GM19193 (cell line): ENCODE measurements around the gene GLI2.

Experiments
- POLR2A ChIP-seq: IDR thresholded peaks from 4 replicates; pipeline ENCODE4 v1.6.1; 2011; ENCODE audit not compliant: insufficient read depth, insufficient read length; ENCODE audit errors: extremely low read depth

The GLI2 gene

DNA sequence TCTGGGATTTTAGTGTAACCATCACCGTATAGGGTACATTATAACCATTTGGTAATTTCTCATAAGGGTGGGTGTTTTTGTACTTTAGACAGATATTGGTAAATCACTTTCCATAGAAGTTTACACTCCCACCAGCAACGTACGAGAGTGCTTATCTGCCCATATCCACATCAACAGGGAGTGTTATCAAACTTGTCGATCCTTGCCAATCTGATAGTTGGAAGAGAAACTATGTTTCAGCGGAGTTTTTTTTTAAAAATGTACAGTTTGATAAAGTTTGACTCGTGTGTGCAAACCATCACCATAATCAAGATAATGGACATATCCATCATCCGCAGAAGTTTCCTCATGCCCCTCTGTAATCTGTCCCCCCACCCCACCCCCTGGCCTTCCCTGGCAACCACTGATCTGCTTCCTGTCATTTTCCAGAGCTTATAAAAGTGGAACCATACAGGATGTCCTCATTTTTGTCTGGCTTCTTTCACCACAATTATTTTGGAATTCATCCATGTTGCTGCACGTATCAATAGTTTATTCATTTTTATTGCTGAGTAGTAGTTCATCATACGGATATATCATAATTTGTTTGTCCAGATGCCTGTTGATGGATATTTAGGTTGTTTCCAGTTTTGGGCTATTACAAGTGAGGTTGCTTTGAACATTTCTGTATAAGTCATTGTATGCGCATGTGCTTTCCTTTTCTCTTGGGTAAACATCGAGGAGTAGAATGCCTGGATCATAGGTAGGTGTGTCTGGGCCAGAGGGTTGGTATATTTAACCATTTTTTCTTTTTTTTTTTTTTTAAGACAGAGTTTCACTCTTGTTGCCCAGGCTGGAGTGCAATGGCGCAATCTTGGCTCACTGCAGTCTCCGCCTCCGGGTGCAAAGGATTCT, 18.6 kb downstream of the GLI2 start:
- no peak for TF ChIP-seq POLR2A

DNA sequence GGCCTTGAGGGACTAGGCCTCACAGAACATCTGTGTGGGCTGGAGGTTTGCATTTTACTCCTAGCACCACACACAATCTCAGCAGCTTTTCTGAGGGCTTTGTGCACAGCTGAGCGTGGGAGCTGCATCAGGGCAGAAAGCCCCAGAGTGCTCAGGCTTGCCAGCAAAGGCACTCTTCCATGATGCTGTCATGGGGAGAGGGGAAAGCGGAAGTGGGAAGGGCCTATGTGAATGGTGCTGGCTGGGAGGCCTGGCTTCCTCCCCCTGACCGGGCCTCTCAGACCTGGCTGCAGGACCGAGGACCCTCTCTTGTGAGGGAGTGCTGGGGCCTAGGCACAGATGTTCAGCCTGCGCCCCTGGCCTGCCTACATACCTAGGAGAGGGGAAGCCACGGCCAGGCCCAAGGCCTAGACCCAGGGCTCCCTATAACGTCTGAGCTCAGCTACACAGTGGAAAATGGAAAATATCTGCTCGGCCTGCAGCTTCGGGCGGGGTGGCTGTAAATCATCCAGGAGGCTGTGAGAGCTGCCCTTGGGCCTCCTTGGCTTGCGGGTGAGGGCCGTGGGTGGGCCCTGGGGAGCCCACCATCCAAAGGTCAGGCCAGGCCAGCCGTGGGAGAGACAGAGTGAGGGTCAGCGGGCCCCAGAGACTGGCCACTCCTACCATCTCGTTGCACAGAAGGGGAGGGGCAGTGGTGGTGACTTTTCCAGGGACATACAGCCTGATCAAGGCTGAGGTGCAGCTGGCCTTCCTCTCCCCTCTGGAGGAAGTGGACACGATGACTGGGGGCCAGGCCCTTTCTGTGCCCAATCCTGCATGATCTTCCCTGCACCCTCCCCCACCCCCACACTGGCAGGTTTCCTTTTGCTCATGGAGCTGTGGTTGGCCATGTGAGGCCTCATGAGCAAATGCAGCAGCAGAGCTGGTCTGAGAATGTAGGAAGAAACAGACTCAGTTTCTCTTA, 22.8 kb downstream of the GLI2 start:
- no peak for TF ChIP-seq POLR2A

DNA sequence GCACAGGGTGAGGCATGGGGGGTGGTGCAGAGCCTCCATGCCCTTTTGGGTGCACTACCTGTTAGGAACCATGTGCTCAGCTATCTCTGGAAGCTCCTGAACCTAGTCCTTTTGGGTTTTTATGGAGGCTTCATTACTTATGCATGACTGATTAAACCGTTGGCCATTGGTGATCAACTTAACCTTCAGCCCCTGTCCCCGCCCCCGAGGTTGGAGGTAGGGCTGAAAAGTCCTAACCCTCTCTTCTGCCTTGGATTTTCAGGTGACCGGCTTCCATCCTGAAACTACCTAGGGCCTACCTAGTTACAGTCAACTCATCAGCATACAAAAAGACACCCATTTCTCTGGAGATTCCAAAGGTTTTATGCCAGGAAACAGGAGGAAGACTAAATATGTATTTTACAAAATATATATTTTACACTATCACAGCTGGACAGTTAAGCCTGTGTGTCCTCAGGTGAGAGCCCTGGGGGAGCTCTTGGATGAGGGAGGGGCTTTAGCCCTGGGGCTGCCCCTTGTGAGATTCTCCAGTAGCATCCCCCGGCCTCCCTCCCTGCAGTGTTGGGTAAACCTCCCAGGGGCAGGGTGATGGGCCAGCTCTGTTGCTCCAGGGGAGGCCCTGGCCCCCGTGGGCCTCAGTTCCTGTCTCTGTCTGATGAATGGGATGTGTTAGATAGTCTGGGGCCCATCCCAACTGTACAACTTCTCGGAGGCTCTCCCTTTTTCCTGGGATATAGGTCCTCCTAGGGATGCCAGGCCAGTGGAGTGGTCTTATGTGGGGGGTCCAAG, 24.1 kb downstream of the GLI2 start:
- TF ChIP-seq POLR2A, result no peak

DNA sequence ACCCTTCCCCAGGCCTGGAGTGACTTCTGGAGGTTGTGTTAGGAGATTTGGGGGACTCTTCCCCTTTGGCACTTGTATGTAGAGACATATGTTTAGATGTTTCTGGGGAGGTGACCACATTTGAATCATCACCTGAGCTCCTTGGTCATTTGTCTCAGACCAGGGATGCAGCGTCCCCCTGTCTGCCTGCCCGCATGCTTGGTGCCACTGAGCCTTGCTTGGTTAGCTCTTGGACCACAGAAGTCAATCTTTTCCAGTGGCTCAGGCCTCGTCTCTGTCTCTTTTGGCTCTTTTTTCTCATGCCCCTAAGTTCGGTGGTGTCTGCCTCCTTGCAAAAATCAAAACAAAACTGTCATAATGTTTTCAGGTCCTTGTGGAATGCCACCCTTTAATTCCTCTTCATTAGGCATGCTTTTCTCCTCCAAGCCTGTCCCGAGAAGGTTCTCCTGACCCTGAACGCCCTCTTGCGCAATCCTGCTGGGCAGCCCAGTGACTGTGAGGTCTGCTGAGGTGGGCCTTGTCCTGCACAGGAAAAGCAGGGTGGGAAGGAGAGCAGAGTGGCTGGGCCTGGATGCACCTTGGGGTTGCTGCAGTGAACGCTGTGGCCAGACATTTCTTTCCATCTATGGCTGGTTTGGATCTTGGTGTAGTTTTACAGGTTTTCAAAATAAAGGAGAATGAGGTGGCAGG, 24.9 kb downstream of the GLI2 start:
- no peak for TF ChIP-seq POLR2A

DNA sequence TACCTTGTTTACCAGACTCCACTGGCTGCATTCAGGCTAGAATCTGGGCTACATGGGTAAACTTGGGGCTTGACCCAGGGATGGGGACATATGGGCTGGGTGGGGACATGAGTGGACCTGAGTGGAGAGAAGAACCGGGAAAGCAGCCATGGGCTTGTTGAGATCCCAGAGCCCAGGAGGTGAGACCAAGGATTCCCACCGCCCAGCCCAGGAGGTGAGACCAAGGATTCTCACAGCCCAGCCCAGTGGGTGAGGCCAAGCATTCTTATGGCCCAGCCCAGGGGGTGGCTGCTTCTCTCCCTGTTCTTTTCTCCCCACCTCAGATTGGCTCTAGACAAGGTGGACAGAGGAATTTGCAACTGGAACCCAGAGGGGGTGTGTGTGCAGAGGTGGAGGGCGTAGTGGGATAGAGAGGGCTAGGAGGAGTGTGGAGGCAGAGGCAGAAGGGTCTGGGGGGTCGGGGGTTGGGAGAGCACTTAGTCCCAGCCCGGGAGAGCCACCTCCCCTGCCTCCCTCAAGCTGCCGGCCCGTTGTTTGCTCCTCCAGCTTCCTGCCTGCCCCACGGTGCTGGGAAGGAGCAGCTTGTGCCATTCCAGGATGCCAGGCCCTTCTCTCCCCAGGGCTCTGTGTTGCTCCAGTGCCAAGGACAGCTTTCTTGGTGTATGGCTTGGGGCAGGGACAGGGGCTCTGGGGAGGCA, 25.6 kb downstream of the GLI2 start:
- no peak for TF ChIP-seq POLR2A

DNA sequence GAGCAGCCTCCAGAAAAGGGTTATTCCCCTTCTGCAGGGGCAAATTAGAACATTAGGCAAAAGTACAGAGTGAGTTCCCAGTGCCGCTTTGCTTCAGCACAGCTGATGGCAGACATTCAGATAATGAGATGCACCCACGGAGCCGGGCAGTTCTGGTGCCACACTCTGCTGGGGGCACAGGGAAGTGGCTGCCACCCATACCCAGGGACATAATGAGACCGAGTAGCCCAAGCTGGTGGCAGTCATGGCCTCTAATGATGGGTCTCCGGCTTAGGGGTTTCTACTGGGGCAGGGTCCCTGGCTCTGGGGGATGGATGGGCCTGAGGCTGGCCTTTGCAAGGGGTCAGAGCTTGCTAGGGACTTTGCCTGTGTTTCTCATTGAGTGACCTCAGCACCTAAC, 26.2 kb downstream of the GLI2 start:
- TF ChIP-seq POLR2A, result no peak

DNA sequence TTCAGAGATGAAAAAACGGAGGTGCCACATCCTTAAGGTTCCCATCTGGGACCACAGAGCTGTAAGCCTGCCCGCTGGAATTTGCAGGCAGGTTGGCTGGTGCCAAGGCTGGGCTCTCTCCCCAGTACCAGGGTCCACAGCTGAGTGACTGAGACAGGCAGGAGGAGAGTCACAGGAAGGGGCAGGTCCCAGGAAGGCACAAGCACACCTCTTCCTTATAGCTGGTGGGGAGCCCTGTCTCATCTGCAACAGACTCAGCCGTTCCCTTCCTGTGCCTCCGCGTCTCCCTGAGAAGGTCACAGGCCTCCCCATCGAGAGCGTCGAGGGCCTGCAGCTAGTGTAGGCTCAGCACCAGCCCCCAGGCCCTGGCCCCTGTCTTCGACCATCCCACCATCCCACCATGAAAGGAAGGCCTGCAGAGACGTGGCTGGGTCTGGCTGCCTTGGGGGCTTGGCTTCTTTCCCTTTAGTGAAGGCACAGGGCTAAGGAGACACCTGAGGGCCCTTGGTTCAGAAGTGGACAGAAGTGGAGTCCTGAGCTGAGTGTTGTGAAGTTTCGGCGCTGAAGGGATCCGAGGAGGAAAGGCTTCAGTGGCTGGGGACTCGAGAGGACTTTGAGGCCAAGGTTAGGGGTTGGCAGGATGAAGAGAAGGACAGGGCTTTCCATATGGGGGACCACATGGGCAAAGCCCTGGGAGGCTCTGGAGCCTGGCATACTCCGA, 26.8 kb downstream of the GLI2 start:
- no peak for TF ChIP-seq POLR2A

DNA sequence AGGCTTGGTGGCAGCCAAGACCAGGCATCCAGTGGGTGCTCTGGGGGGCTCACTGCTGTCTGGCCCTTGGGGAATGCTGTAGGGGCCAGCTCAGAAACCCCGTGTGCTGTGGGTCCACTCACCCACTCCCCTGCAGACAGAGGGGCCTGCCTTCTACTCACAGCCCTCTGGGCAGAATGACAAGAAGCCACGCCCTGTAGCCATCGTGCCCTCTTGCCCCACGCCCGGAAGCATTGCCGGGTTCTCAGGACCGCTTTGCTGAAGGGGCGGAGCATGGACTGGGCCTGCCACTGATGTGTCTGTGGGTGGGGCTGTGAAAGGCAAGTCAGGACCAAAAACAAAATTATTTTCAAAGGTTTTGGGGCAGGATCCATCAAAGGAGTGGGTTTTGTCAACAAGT, 27.8 kb downstream of the GLI2 start:
- no peak for TF ChIP-seq POLR2A

DNA sequence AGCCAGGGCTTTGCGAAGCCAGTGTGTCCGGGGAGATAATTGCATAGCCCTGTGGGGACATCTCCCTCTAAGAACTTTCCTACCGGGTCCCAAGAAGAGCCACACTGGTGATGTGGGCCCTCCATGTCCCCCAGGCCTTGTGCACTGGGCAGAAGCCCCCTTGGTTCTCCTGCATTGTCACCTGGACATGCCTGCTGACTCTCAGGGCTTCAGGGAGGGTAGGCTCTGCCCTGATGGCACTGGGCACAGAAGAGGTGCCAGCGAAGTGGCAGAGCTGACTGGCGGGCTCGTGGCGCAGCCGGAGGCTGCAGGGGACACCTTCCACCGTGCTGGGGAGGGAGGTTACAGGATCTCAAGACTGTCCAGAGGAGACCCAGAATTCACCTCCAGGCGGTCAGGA, 28.3 kb downstream of the GLI2 start:
- no peak for TF ChIP-seq POLR2A

DNA sequence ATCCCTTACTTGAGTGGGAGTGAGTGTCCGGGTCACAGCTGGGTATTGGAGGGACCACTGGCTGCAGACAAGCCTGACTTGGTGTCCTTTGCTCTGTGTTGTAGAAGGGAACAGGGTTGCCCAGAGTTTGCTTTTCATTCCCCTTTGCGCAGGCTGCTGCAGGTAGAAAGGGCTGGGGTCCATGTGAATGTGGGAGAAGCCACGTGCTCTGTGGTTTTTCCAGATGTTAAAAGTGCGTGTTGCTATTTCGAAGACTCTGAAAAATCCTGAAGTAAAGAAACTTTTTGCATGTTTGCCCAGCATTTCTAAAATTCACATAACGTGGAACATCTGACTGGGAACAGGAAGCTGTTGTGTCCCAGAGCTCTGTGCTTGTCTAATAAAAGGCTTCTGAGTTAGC, 28.8 kb downstream of the GLI2 start:
- TF ChIP-seq POLR2A, result no peak

DNA sequence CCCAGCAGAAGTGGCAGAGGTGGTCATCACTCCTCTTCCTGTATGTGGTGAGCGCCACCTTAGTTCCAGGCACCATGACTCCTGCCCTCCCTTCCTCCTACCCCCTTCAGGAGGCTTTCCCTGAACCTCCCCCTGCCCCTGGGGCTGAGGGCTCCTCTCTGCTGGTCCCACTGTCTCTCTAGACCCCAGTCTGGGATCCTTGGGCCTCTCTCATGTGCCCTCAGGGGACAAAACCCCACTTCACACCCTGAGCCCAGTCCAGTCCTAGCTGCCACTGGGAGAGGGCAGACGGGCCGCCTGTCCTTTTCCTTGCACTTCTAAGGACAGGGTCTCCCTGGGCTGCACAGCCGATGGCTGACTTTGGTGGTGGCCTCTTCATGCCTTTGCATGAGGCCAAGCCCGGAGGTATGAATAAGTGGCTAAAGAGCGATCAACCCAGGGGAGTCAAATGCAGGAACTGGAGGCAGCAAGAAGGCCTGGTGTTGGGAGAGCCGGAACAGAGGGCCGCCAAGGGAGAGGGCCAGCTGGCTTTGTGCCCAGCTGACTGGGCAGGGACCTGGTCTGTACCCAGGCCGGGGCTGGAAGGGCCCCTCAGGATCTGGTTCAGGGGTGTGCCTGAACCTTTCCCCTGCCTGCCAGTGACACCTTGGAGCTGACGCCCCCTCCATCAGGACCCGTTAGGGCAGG, 29.5 kb downstream of the GLI2 start:
- TF ChIP-seq POLR2A, result no peak

DNA sequence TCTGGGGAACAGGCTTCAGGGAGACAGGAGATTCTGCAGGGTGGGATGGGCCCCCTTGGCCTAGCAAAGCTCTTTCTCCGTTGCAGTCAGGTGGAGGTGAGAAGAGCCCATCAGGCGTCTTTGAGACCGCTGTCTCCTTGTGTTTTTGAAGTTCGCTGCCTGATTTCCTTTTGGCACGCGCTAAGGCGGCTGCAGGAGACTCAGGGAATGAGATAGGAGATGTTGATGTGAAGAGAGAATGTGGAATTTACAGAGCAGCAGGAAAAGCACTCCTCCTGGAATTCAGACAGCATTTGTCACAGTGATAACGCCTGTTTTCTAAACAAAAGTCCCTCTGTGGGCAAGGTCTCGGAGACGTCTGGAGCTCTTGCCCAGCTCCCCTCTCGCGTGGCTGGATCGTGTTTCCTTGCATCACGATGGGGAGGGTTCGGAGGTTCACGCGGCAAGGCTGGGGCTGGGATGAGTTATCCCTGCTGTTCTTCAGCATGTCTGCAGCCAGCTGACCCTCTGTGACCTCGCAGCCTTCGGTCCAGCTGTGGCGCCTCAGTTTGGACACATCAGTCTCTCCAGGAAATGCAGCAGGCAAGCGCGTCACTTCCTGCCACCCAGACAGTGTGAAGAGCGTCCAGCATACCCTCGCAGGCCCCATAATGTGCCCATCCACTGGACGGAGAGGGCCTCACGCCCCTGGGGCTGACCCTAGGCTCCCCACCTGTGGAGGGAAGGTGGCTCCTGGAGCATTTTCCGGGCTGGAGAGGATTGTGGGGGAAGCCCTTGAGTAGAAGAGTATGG, 30.2 kb downstream of the GLI2 start:
- no peak for TF ChIP-seq POLR2A
